ENCODE measurements around the gene MYL5. TPM values are rescaled to one million over a fixed set of nuclear protein-coding genes. Genes with fewer than 3 reads are reported as not detected.

Gene MYL5
- total RNA-seq, 4 donors from 2014 or later, result 4.6 to 9.9 TPM; not detected in 2

DNA sequence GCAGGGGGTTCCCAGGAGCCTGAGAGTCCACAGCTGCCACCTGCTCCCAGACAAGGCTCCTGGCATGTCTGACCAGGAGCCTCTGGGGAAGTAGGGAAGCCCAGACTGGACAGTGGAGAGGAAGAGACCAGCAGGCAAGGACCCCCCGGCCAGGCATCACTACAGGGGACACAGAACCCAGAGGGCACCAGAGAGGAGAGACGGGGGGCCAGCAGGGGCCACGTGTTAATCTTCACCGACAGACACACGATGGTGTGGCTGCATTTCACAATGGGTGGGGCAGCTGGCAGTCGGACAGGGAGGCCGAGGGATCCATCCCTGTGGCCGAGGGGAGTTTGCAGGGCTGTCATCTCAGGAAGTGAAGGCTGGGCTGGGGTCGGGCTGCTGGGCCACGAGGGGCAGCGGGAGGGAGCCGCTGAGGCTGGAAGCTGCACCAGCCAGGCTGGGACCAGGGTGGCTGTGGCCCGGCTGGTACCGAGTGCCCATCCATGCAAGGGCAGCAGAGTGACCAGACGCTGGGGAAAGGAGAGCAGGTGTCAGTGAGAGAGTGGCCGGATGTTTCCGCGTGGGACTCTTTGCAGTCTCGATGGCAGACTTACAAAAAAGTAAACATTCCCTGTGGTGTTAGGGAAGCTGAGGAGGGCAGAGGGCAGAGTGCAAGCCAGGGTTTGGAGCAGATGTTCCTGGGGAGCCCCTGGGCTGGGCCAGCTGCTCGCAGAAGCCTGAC lies 44.3 kb upstream of the MYL5 start:
- H3K27me3 ChIP-seq, result no peaks in the 10 kb centered on the region

DNA sequence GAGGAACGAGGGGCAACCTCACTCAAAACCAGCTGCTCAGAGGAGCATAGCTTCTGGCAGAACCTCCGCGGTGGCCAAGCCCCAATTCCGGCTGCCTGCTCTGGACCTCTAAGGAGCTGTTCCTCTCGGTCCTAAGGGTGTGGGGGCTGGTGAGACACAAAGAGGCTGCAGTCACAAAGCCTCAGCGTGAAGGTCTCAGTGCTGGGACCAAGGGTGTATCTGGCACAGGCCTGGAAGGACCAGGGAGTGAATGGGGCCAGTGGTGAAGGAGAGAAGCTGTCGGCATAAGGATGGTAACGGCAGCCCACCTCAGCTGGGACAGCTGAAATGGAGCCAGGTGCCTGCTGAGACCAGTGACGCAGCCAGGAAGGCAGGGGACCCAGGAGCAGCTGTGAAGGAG lies 43.7 kb upstream of the MYL5 start:
- intact Hi-C loops (cut with DNase I; ENCODE audit: low total_unique reads), result no loop called here
- no peak for DNase-seq
- TF ChIP-seq CTCF (IDR thresholded peaks at IDR 0.05) (no peak), POLR2A (IDR thresholded peaks at IDR 0.05) (no peak)
- Histone ChIP-seq H3K9me3 (no peaks in the 10 kb centered on the region), H3K4me3 (no peak overlapping the region), H3K36me3 (no peaks in the 10 kb centered on the region), H3K27ac (no peak overlapping the region), H3K4me1 (no peaks in the 10 kb centered on the region), H3K27me3 (no peaks in the 10 kb centered on the region)

More for the DNA sequence above, 44.3 kb upstream of the MYL5 start:
- no peak overlapping the region for H3K27ac ChIP-seq
- no peak for DNase-seq
- intact Hi-C loops (cut with DNase I; ENCODE audit: low total_unique reads), result no loop called here
- no peak overlapping the region for H3K4me3 ChIP-seq
- no peaks in the 10 kb centered on the region for H3K36me3 ChIP-seq
- H3K9me3 ChIP-seq, result no peaks in the 10 kb centered on the region
- no peaks in the 10 kb centered on the region for H3K4me1 ChIP-seq
- TF ChIP-seq POLR2A (IDR thresholded peaks at IDR 0.05) (no peak), CTCF (IDR thresholded peaks at IDR 0.05) (no peak)

DNA sequence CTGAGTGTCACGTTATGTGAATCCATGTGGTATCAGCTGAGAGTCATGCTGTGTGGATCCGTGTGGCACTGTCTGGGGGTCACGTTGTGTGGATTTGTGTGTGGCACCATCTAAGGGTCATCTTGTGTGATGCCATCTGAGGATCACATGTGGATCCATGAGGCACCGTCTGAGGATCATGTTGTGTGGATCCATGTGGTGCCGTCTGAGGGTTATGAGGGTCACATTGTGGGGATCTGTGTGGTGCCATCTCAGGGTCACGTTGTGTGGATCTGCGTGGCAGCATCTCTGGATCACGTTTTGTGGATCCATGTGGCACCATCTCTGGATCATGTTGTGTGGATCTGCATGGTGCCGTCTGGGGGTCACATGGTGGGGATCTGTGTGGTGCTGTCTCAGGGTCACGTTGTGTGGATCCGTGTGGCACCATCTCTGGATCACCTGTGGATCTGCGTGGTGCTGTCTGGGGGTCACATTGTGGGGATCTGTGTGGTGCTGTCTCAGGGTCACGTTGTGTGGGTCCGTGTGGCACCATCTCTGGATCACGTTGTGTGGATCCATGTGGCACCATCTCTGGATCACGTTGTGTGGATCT lies 42.0 kb upstream of the MYL5 start:
- TF ChIP-seq POLR2A (IDR thresholded peaks at IDR 0.05) (no peak), CTCF (IDR thresholded peaks at IDR 0.05) (no peak)
- intact Hi-C loops (cut with DNase I; ENCODE audit: low total_unique reads), result no loop called here
- Histone ChIP-seq H3K4me1 (no peaks in the 10 kb centered on the region), H3K36me3 (no peaks in the 10 kb centered on the region), H3K27me3 (no peaks in the 10 kb centered on the region), H3K27ac (no peak overlapping the region), H3K9me3 (no peaks in the 10 kb centered on the region), H3K4me3 (no peak overlapping the region)
- DNase-seq, result no peak

- Histone ChIP-seq H3K27me3 (no peaks in the 10 kb centered on the region), H3K4me3 (no peak overlapping the region), H3K27ac (no peak overlapping the region), H3K4me1 (no peaks in the 10 kb centered on the region), H3K9me3 (no peaks in the 10 kb centered on the region), H3K36me3 (no peaks in the 10 kb centered on the region)
- DNase-seq, result no peak
- intact Hi-C loops (cut with DNase I; ENCODE audit: low total_unique reads), result no loop called here
- TF ChIP-seq CTCF (IDR thresholded peaks at IDR 0.05) (no peak), POLR2A (IDR thresholded peaks at IDR 0.05) (no peak)
These were observed 41.4 kb upstream of the MYL5 start for GRCh38 chr4:632926-633325.

DNA sequence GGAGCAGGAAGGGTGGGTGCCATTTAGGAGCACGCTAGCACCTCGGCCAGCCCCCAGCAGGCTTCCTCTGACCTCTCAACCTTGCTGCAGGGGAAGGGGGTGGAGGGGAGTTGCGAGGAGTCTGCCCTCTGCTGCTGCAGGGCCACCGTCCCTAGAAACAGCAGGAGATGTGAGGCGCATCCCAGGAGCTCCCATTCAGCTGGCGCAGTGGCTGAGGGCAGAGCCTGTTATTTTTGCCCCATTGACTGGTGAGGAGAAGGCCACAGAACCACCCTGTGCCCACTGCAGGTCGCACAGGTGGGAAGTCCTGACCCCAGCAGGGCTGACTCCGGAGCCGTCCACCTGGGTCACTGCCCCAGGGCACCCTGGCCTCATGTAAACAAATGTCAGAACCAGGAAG lies 40.9 kb upstream of the MYL5 start:
- intact Hi-C loops (cut with DNase I; ENCODE audit: low total_unique reads), result no loop called here
- DNase-seq, result no peak
- no peaks in the 10 kb centered on the region for H3K36me3 ChIP-seq
- no peaks in the 10 kb centered on the region for H3K4me1 ChIP-seq
- no peak overlapping the region for H3K27ac ChIP-seq
- TF ChIP-seq POLR2A (IDR thresholded peaks at IDR 0.05) (no peak), CTCF (IDR thresholded peaks at IDR 0.05) (no peak)
- H3K4me3 ChIP-seq, result no peak overlapping the region
- no peaks in the 10 kb centered on the region for H3K9me3 ChIP-seq
- H3K27me3 ChIP-seq, result no peaks in the 10 kb centered on the region
